ENCODE results near the gene CD70.

- no peak for TF ChIP-seq POLR2AphosphoS5 (IDR thresholded peaks at IDR 0.05)
- TF ChIP-seq EP300 (IDR thresholded peaks at IDR 0.05): no peak
- TF ChIP-seq CTCF (IDR thresholded peaks at IDR 0.05): no peak
- no peak for TF ChIP-seq POLR2A (IDR thresholded peaks at IDR 0.05)
Observed at GRCh38 chr19:6617374-6617773, 26.4 kb upstream of the CD70 start.
